C1 segment of cervical spinal cord (tissue), 14 donors: Measurements from ENCODE around the gene SBNO2.
"Not testable (repeated sequence)": the region's sequence is repeated elsewhere in the genome, so short reads cannot be mapped to it uniquely, and the experiment has no call there.

Source experiments
- DNase-seq, 14 donors: peaks; one replicate each; lab custom pipeline; 2025; lab: John Stamatoyannopoulos, UW

SBNO2 gene

DNA sequence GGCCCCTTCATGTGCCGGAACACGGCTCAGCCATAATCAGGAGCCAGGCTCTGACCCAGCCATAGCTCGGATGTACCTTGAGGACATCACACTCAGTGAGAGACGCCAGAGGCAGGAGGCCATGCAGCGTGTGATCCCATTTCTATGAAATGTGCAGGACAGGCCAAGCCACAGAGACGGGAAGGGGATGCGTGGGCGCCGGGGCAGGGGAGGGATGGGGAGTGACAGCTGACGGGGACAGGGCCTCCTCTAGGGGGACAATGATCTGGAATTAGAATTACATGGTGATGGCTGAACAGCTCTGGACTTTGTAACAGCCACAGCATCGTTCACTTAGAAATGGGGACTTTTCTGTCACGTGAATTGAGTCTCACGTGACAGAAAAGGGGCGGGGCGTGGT lies 34.9 kb downstream of the SBNO2 start:
- no peak for DNase-seq

DNA sequence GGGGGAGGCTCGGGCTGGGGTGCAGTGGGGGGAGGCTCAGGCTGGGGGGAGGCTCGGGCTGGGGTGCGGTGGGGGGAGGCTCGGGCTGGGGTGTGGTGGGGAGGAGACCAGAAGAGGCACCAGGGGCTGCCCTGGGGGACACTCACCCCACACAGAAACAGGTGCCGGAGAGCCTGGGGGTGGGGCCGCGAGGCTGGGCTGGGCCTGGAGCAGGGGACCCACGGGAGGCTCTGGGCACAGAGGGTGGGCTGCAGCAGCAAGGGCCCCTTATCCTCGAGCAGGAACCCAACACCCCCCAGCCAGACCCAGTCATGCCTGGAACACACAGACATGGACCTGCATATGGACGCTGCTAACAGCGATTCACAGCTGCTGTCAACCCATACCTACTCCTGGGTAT lies 35.9 kb downstream of the SBNO2 start:
- DNase-seq, result no peak

DNA sequence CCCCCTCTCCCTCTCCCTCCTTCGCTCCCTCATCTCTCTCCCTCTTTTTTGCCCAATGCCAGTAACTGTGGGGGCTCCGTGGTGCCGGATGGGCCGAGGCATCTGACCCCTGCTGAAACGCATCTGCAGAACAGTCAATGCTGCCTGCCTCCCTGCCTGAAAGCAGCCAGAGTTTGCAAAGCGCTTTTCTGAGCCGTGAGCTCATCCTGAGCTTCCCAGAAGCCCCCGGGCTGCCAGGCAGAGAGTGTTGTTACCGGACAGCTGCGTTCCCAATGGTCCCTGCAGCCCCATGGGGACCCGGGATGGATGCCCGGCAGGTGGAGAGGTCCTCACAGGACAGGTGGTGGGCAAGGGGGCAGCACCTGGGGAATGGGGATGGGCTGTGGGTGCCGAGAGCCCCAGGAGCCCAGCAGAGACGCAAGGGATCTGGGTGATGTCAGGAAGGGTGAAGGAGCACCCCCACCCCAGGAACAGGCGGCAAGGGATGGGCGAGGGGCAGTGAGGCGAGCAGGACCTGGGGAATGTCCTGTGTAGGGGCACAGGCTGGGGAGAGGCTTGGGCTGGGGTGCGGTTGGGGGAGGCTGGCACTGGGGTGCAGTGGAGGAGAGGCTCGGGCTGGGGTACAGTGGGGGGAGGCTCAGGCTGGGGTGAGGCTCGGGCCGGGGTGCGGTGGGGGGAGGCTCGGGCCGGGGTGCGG lies 37.3 kb downstream of the SBNO2 start:
- peak in 1 of 14 donors; percentile 66 for DNase-seq

DNA sequence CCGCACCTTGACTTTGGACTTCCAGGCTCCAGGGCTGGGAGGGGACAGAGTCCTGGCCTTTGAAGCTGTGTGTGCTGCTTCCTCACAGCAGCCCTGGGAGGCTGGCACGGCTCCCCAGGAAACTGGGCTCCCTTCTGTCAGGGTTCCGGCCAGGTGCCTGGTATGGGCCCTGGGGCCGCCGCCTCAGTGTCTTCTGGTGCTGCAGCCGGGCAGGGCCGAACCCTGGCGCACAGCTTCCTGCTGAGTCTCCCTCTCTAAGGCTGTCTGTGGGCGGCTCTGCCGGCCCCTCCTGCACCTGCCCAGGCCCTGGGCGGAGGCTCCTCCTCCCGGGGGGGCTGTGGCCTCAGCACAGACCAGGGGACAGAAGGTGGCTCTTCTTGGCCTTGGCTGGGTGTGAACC lies 37.9 kb downstream of the SBNO2 start:
- DNase-seq, result peak in 1 of 14 donors; percentile 66

DNA sequence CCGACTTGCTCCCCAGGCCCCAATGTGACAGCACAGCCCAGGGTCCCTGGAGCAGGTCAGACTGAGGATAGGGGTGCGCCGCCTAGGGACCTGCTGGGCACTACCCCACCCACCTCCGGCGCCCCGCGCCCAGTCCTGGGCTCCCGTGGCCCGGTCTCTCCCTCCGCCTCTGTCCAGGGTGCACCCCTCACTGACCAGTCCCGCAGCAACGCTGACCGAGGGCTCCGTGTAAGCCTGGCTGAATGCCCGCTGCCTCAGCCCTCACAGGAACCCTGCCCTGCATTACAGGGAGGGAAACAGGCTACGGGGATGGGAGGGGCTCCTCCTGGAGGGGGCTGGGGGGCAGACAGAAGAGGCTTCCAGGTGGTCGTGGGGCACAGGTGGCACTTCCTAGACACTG lies 38.6 kb downstream of the SBNO2 start:
- no peak for DNase-seq

DNA sequence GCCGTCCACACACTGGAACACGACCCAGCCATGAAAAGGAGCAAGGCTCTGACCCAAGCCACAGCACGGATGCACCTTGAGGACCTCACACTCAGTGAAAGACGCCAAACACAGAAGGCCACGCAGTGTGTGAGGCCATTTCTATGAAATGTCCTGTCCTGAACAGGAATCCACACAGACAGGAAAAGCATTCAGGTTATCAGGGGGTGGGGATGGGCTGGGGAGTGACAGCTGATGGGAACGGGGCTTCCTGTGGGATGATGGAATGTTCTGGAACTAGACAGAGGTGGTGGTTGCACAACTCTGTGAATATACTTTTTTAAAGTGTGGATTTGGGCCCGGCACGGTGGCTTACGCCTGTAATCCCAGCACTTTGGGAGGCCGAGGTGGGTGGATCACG lies 39.6 kb downstream of the SBNO2 start:
- DNase-seq, result no peak

DNA sequence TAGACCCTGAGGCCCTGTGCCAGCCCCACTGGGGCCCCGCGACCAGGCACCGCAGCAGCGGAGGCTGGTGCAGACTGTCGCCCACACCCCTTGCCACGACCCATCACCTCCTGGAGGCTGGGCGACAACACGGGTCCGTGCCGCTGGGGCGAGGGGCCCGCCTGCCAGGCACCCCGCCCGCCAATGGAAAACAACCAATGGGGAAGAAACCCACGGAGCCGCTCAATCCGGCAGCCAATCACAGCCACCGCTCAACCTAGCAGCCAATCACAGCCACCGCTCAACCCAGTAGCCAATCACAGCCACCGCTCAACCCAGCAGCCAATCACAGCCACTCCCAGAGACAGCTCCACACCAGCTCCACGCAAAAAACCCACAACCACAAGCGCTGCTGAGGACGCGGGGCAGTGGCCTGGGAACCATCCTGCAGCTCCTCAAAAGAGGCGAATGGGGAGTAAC lies 40.6 kb downstream of the SBNO2 start:
- DNase-seq, result no peak

DNA sequence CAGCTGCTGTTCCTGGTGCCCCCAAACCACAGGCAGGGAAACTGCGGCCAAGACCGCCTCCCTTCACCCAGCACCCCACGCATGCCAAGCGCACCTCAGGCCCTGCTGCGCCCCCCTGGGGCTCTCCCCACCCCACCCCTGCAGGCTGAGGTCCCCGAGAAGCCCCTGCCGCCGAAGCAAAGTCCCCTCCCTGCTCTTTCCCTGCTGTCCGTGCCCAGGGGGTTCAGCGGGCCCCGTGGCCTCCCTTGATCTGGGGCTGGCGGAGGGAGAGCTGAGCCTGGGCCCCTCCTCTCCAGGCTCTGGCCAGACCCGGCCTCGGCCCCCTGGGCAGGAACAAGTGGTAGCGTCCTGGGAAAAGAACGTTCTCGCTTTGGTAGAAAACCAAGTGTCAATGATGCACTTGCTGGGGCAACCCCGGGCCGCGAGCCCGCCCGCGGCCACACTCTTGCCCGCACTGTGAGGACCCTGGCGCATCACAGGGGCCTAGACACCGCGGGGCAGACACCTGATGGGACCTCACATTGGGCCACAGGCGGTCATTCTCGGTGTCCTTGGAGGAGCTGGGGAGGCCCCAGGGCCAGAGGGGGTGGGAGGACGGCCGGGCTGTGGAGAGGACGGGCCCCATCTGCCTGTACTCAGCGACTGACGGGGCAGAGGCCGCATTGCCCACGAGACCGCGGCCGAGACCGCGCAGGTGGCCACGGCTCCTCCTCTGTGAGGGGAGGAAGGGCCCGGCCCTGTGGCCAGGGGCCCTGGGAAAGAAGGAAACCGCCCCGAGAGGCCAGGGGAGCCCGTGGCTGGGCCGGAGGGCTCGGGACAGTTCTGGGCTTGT lies 41.3 kb downstream of the SBNO2 start:
- DNase-seq, result peak in 3 of 14 donors; percentile 21 to 82 (median 25)

DNA sequence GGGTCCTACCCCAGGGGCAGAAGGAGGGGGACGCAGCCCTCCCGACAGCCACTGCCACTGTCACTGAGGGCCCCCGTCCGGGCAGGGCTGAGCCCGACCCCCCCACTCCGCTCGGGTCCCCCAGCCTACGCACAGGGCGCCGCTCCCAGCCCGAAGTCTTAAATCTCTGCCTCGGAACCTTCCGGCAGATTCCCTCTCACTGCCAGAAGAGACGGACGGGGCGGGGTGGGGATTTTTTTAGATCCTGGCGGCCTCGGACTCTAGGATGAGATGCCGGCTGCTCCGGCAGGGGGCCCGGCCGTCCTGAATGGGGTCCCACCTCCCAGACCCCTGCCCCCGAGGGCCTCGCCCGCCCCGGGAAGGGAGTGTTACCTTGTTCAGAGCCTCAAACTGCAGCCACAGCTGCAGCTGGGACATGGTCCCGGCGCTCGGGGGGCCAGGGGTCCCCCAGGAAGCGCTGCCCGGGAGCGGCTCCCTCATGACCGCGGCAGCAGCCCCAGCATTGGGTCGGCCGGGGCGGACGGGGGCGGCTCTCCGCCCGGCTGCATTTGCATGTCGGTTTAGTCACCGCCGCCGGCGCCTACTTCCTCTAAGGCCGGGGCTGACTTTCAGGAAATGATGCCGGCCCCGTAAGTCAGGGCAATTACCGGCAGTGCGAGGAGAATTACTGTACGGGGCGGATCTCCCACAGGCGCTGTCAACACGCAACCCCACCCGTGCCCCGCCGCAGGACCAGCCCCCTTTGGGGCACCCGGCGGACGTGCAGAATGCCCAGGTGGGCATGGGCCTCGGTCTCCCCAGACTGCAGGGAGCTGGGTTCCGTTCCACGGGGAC lies 42.1 kb downstream of the SBNO2 start:
- peak in 11 of 14 donors; percentile 8 to 86 (median 46) for DNase-seq

DNA sequence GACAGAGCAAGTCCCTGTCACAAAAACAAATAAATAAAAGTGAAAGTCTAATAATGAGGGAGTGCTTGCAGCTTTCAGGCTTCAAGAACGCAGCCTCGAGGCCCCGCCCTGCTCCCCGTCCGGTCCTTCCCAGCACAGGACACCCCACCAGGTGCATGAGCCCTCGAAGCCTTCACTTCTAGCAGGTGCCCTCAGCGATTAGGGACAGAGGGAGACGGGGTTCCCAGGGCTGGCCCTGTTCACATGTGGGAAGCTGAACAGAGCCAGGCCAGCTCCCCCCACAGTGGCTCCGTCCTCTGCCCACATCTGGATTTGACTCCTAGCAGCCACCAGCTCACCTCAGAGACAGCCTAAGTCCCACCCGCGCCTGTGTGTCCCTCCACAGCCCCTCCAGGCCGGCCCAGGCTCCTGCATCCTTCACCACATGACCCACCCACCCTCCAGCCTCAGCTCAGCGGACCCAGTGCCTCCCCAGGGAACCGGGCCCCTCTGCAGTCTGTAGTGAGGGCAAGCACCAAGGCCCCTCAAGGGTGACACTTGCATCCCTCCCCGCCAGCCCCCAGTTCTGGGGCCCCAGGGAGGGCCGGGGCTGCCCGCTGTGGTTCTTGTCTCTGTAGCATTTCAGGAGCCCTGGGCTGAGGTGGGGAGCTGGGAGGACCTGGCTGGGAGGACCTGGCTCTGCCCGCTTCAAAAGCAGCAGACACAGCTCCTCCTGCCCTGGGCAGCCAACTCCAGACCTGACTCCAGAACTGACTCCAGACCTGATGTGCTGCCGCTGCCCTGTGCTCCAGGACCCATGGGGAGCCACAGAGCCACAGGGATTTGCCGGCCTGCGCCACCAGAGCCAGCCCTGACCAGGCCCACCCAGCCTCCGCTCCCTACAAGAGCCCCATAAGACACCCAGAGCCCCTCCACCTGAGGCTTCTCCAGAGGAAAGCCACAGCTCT lies 43.0 kb downstream of the SBNO2 start:
- peak in 2 of 14 donors; percentile 39 to 48 for DNase-seq

DNA sequence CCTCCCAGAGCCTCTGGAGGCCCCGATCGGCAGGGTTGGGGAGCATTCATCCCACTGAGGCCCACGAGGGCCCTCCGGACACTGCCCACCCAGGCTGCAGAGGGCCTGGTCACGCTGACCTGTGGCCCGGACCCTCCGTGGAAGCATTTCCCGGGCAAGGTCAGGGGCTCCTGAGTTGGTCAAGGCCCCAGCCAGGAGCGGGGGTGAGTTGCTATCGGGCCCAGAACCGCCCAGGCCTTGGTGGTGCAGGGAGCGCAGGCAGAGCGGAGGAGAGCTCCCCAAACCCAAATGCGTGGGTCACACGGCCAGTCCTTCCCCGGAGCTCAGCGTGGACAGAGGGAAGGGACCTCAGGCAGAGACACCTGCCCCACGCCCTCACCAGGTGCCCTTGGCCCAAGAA lies 44.5 kb downstream of the SBNO2 start:
- no peak for DNase-seq

DNA sequence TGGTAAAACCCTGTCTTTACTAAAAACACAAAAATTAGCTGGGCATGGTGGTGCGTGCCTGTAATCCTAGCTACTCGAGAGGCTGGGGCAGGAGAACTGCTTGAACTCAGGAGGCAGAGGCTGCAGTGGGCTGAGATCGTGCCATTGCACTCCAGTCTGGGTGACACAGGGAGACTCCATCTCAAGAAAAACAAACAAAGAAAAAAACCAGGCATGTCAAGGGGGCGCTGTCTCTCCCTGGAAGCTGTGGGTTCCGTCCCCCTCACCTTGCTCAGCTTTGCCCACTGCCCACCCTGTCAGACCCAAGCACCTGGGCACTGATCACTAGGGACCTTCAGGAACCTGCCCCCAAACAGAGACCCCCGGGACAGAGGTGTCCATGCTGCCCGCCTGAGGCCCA lies 45.0 kb downstream of the SBNO2 start:
- not testable (repeated sequence) for DNase-seq

DNA sequence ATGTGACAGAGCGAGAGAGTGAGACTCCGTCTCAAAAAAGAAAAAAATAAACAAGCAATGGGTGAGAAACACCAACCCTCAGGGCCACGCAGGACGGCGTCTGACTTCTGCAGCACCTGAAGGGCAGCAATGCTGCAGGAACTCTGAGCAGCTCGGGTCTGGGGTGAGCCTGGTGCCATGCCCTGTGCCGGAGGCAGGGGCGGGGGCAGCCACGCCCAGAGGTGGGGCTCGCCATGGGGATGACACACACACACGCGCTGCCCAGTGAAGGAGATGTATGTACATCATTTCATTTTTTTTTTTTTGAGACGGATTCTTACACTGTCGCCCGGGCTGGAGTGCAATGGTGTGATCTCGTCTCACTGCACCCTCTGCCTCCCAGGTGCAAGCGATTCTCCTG lies 46.0 kb downstream of the SBNO2 start:
- DNase-seq, result no peak

DNA sequence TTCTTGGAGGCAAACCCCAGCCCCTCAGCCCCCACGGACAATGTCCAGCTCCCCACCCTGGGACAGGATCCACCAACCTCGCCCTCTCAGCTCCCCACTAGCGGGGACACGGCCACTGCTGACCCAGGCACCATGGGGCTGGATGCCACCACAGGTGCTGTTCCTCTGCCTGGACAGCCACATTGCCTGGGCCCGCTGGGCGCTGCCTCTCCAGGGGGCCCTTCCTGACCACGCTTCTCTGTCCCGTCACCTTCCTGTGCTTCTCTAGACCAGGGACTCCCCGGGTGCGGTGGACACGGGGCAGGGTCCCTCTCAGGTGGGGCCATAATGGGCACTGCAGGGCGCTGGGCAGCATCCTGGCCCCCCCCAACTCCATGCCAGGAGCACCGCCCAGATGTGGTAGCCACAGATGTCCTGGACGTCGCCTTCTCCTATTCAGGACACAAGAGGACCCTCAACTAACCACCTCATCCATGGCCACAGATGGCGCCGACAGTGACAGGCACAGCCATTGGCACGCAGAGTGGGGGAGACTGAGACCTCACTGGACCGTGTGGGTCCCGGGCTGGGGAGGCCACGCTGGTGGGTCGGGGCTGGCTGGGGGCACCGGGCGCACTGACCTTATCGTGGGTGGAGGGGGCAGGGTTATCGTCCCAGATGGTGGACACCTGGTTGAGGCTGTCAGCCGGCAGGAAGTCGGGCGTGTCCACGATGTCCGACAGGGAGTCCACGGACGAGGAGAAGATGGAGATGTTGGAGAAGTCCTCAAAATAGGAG lies 46.9 kb downstream of the SBNO2 start:
- no peak for DNase-seq

DNA sequence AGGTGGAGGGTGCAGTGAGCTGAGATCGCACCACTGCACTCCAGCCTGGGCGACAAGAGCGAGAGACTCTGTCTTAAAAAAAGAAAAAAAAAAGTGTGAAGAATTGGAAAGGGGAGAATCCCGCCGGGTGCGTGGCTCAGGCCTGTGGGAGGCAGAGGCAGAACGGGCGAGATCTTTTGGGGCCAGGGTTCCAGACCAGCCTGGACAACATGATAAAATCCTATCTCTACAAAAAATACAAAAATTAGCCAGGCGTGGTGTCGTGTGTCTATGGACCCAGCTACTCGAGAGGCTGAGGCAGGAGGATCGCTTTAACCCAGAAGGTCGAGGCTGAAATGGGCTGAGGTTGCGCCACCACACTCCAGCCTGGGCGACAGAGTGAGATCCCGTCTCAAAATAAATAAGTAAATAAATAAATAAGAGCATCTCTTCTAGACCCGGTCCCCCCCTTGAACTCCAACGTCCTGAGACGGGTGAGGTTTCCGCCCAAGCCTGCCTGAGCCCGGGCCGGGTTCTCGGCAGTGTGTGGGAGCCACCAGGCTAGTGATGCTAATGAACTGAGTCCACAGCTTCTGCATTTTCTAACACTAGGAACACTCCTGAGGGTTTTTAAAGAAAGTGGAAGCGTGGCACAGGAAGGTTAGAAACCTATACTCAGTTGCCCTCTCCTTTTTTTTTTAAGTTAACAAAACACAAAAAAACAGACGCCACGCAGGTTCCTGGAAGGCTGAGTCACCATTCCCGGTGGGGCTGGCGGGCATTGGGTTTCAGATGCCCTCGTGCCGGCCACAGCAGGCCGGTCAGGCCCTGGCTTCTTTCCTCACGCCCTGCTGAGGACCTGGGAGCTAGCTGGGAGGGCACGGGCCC lies 48.2 kb downstream of the SBNO2 start:
- peak in 1 of 14 donors; percentile 58 for DNase-seq

DNA sequence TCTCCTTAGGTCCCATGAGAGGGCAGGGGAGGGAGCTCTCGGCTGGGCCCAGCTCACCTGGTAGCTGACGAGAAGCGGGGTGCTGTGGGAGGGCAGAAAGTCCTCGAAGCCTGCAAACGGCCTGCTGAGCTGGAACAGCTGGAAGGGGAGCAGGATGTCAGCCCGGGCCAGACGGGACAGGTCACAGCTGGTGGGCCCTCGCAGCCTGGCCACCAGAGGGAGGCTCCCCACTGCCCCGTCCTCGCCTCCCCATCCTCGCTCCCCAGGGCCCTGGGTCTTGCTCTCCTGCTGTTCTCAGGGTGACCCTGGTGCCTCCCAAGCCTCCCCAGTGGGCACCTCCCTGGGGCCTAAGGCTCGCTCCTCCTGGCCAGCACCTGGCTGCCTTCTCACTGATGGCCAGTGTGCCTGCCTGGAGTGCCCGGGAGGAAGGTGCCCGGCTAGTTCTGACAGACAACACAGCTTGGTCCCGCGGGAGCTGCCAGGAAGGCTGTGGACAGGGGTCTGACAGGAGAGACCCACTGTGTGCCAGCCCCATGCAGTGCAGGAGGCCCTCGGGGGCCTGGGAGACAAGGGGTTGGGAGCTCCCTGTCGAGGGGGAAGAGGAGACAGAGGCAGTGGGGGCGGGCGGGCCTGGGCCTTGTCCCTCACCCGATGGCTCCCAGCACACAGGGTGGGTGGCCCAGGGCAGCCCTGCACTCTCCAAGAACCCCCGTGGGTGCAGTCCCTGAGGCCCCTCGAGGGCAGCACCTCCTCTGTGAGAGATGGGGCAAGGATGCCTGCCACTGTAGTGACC lies 50.0 kb downstream of the SBNO2 start:
- DNase-seq, result no peak

DNA sequence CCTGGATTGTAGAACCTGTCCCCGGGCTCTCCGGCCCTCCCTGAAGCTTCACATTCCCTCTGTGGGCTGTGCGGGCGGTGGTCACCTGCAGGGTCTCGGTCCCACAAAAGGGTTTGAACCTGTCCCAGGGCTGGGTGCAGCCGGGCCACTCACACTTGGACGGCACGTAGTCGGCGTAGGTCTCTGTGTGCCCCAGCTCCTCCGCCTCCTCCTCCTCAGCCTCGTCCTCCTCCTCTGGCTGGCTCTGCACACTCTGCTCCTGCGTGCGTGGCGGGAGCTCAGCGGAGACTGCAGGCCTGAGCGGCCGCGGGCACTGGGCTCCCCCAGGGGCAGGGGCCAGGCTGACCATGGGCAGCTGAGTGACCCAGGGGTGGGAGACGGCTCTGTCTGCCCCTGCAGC lies 50.7 kb downstream of the SBNO2 start:
- no peak for DNase-seq

DNA sequence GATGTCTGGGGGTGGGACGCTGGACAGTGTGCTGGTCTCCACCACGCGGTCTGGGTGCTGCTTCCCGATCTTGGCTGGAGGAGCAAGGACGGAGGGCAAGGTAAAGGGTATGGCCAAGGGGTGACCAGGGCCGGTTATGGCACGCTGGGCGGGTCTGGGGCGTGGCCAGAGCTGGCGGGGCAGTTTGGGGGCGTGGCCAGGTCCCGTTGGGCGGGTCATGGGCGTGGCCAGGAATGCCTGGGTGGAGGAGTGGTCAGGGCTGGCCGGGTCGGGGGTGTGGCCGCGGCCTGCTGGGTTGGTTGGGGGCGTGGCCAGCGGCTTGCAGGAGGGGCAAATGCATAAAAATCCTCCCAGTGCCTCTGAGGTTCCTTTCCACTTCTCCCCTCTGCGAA lies 51.1 kb downstream of the SBNO2 start:
- no peak for DNase-seq
